ENCODE measurements around the gene NAA20.

The NAA20 gene

DNA sequence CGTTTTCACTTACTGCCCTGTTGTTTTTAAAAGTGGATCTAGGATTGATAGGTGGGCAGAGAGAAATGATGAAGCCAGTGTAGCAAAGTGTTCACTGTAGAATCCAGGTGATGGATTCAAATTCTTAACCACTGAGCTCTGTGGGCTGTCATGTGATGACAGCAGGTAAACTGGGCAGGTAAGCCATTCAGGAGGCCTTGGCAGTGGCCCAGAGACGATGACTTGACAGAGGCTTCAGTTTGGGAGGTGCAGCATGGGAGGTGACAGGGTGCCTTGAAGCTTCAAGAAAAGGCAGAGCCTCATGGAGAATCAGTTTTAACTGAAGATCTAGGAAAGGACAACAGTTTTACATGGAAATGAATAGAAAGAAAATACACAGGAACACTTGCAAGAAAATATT, 2.0 kb downstream of the NAA20 start:
- DNase-seq (ENCODE audit: low read depth) = no peak

DNA sequence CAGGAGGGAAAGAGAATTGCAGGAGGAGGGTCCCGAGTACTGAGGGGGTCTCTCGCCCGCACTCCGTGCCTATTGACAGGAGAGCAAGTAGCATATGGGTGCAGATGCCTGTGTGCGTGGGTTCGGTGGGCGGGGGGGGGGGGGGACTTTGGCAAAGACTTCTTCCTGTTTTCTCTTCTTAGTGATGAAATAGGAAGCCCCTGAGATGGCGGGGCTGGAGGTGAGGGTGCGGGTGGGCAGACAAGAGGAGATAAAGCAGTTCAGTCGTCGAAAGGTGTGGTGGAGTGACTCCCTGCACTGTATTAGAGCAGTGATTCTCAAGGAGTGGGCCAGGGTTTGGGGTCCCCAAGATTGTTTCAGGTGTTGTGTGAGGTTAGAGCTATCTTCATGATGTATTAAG, 3.7 kb downstream of the NAA20 start:
- DNase-seq (ENCODE audit: low read depth) = no peak

DNA sequence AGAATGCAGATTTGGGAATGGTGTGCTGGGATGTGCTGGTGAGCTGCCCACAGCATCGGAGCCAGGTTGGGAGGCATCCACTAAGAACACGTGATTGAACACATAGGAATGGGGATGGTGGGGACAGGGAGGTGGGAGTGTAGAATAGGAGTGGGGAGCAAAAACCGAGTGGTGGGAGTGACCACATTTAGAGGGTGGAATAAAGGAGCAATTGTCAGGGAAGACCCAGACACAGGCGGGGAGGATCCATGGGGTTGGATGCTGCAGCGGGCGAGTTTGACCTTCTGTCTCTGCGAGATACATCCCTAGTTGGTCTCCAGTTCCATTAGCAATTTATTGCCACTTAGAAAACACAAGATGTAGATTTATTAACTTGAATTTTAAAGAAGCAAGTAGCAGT, 4.7 kb downstream of the NAA20 start:
- no peak for DNase-seq (ENCODE audit: low read depth)

DNA sequence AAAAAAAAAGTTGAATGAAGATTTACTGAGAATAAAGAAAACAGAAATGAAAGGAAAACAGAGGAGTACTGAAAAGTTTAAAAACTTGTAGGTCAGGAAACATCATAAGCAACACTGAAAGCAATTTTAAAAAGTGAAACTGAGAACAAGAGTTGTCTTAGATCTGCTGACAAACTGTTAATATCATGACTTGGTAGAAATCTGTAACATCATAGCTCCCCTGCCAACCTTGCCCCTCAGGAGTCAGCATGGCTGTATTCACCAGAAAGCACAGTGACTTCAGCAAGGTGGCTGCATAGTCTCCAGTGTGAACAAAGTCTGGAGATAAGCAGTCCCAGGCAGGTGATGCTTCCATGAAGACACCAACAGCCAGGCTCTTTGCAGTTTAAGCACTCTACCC, 5.3 kb downstream of the NAA20 start:
- DNase-seq (ENCODE audit: low read depth) = no peak

DNA sequence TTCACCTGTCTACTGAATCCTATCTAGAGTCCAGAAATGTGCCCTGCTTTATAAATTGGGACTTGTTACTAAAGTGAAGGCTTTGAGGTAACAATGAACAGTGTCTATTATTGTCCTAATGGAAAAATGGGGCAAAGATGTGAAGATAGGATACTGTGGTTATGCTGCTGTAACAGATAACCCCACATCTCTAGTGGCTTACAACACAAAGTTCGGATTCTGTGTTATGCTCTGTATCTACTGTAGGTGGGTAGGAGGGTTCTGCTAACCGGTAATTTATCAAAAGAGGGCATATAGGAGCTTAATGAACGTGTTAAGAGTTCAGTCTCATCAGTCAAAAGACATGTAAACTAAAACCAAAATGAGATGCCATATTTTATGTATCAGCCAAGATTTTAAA, 6.2 kb downstream of the NAA20 start:
- DNase-seq (ENCODE audit: low read depth) = no peak

DNA sequence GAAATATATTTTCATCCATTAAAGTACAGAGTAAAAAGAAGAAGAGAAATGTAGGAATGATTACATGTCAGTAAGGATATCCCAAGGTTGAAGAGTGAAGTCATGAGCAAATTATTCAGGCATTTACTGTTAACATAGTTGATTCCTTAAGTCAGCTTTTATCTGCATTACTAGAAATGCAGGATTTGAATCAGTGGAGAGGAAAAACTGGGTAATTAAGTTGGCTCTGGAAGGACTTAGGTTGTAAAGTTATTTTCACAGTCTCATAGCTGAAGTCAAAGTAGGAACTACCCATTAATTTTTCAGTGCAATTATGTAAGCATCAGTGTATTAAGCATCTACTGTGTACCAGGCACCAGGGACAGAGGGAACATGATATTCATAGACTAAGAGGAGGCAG, 7.8 kb downstream of the NAA20 start:
- no peak for DNase-seq (ENCODE audit: low read depth)

DNA sequence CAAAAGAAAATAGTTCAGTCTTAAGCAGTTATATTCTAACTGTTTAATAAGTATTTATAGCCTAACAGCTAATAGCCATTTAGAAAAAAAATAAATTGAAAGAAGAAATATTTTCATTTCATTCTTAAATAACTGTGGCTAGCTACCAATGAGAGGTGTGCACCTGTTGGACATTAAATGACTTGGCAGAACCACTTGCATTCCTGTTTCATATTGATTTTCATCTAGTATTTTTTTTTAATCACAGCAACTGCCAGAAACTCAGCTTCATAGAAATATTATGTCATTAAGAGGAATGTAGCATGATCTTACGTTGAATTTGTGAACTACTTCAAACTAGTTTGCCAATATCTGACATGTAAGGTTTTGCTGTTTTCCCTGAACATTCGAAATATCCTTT, 10.1 kb downstream of the NAA20 start:
- DNase-seq (ENCODE audit: low read depth) = no peak

DNA sequence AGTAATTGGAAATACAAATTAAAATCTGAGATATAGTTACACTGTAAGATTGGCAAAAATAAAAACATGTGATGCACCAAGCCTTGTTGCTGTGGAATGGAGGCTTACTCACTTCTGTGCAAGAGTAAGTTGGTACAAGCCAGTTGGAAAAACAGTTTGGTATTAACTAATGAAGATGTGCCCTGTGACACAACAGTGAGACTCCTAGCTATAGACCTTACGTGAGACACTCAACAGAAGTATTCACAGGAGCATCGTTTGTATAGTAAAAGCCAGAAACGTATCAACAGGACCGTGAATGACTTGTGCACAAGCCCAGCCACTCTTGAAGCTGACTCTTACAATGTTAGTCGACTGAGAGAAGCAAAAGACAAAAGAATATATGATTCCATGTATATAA, 14.6 kb downstream of the NAA20 start:
- no peak for DNase-seq (ENCODE audit: low read depth)

DNA sequence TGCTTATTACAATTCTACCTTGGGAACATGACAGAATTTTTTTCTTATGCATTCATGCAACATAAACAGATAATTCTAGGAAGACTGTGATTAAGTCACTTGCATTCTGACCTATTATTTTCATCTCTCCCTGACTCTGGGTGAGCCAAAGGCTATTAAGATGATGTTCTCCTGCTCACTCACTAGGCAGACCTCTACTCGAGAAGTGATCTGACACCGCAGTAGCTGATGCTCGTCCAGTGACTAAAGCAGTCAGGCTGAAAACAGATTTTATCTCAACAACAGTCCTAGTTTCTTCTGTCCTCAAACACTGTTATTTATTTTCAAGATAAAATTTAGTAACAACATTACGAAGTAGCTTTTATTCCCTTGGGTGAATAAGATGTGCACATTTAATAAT, 17.3 kb downstream of the NAA20 start:
- DNase-seq (ENCODE audit: low read depth) = no peak

DNA sequence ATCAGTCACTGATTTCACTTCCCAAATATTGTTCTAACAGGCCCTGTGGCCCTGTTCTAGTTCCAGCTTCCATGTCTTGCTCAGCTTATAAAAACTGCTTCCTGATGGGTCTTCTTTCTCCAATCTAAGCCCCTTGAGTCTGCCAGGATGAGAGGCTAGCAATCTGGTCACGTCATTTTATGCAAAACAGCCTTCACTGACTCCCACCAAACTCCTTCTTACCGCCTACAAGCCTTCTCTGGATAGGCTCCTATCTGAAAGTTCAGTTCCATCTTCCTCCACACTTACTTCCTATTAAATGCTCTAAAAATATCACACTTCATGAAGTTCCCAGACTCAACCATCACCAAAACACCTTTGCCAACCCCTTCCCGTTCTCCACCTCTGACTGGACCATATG, 19.6 kb downstream of the NAA20 start:
- no peak for DNase-seq (ENCODE audit: low read depth)

DNA sequence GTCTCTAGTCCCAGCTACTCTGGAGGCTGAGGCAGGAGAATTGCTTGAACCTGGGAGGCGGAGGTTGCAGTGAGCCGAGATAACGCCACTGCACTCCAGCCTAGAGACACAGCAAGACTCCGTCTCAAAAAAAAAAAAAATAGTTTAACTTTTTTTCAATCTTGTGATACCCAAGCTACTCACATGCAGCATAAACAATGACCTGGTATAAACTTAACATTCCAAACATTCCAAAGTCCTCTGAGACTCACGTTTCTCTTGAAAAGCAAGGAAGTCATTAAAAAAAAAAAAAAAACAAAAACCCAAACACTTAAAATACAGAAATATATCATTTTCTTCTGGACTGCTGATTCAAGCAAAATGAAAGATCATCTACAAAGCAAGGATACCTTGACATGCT, 20.8 kb downstream of the NAA20 start:
- DNase-seq (ENCODE audit: low read depth) = no peak

DNA sequence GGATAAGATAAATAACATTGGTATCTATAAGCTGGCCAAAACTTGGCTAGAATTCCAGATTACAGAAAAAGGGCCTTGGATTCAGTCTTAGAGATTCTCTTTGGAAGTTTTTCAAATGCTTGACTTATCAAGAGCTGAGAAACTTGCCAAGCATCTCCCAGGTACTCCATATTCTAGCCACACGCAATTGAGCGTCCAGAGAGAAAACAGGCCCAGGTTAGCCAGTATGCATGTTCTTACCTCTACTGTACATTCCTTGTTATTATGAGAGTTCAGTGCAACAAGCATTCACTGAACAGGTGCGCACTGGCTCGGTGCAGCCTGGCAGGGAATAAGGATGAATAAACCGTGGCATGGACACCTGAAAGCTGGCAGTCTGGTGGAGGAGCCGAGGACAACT, 21.4 kb downstream of the NAA20 start:
- no peak for DNase-seq (ENCODE audit: low read depth)

DNA sequence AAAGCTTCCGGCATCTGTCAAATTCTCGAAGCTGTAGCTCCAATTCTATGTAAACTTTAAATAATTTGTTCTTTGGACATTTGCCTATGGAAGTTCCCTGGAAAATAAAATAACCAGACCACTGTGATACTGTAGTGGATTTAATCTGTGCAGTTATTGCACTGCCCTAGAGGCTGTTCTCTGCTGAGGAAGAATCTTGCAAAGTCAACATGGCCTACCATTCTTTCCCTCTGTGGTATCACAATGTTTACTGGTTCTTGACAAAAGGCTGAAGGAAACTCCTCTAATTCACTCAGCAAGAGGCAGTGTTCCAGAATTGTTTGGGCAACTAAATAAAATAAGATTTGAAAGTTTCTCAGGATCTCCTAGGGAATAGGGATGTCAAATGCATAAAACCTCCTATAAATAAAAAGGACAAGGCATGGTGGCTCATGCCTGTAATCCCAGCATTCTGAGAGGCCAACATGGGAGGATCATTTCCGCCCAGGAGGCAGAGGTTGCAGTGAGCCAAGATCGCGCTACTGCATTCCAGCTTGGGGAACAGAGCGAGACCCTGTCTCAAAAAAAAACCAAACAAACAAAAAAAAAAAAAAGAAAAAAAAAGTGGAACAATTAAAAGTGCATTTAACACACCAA, 22.7 kb downstream of the NAA20 start:
- no peak for DNase-seq (ENCODE audit: low read depth)

DNA sequence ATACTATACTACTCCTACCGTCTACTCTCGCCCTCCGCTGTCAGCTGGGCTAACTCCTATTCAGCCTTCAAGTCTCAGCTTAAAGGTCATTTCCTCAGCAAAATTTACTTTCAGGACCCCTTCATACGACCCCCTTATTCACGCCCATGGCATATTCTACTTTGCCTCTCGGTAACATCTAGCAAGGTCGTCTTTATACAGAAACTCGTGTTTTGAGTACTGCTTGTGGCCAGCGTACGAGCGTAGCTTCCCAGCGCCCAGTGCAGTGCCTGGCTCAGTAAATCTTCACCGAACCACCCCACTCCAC, 34.6 kb downstream of the NAA20 start:
- no peak for DNase-seq (ENCODE audit: low read depth)

DNA sequence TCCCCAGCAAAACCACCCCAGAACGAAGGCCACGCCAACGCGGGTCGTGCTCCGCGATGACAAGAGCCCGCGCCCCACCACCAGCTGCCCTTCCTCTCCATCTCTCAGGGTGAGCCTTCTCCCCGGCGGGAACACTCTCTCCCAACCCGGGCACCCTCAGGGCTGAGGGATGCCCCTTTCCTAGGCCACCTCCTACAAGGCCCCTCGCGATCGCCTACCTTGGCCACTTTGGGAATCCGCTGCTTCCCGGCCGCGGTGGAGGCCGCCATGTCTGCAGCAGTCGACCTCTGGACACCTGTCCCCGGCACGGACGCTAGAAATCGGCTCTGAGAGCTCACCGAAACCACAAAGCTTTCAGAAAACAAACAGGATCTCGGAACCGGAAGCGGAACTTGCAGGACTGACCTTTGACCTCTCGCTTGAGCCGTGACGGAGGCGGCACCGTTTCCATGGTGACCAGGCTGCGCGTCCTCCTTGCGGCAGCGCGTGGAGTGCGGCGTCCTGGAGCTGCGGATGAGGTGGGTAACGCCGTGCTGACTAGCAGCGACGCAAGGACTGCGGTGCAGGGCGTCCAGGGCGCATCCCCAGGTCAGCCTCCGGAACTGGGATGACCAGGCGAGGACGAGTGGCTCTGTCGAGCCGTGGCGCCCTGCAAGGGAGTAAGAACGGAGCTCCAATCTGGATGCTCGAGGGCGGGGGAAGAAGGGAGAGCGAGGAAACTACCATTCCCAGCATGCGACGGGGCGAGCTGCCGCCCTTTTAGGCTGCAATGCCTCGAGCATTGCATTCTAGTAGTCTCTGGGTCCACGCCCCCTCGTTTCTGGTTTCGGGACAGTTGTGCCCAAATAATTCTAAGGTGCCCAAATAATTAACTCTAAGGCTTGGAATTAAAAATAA, 35.2 kb downstream of the NAA20 start, which contains the start of the genes CFAP61 and CRNKL1:
TSS of gene CFAP61 (plus strand) at position 459 of the 897 bp plus-strand sequence. CDS start 4,122 bp downstream, outside the sequence.
TSS of gene CRNKL1 (minus strand) at position 393 of the 897 bp plus-strand sequence. CDS start at position 269, 124 bp downstream.
- DNase-seq (ENCODE audit: low read depth) = peak; percentile 96

DNA sequence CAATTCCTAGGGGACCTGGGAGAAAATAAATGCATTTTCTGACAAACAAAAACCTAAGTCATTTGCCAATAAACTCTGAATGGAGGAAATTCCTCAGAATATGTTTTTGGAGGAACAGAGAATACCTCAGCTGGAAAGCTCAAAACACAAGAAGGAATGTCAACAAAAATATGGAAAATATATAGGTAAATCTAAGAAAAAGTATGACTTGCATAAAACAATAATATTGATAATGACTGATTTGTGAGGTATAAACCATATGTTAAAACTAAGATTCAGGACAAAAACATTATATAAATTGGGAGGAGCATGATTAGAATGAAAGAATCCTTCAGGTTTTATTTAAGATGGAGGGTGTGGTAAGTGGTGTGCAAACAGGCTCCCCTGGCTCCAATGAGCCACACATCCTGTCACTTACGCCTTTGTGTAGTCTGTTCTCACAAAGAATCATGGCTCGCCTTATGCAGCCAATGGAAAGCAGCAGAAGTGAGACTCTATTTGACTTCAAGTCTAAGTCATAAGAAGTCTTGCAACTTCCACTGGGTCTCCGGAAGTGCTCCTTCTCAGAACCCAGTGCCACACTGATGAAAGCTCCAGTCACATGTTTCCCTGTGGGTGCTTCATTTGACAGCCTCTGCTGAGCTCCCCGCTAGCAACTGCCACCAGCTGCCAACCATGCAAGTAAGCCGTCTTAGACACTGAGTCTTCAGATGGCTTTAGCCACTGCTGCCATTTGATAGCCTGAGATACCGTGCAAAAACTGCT, 43.3 kb downstream of the NAA20 start:
- no peak for DNase-seq (ENCODE audit: low read depth)

DNA sequence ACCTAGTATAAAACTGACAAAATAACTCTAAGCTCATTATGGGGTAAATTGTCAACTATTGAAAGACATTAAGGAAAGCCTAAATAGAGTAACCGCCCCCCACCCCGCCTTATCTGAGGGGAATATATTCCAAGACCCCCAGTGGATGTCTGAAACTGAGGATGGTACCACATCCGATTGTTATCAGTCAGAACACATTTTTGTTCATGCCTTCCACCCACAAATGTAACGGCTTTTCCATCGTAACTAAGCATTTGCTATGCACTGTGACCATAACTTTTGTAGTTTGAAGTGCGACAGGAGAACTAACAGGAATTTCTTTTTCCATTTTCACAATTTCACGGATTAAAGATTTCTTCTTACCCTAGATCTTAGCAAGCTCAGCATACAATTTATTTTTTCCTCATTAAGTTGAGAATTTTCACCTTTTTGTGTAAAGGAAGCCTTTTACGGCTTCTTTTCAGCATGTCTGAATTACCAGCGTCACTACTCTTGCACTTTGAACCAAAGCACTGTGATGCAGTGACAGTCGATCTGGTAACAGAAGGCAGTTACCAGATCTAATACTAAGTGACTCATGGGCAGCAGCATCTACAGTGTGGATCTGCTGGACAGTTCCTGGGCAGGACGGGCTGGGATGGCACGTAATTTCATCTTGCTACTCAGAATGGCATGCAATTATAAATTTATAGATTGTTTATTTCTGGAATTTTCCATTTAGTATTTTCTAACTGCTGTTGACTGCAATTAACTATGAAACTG, 47.0 kb downstream of the NAA20 start:
- DNase-seq (ENCODE audit: low read depth) = no peak

DNA sequence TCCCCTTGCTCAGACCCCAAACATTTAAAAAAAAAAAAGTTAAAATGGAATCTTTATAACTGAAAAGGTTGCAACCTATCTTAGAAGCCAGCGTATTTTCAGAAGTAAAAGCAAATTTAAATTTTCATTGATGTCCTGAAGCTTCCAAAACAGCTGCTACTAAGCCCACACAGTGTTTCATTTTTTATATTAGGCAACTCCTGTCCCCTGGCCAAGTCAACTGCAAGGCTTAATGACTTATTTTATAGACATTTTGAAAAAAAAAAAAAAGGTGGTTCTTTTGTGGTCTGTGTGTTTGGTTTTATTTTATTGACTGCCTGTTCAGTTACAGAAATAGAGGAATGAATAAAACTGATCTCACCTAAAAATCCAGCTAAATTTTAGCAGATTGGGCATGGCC, 48.2 kb downstream of the NAA20 start:
- DNase-seq (ENCODE audit: low read depth) = no peak

DNA sequence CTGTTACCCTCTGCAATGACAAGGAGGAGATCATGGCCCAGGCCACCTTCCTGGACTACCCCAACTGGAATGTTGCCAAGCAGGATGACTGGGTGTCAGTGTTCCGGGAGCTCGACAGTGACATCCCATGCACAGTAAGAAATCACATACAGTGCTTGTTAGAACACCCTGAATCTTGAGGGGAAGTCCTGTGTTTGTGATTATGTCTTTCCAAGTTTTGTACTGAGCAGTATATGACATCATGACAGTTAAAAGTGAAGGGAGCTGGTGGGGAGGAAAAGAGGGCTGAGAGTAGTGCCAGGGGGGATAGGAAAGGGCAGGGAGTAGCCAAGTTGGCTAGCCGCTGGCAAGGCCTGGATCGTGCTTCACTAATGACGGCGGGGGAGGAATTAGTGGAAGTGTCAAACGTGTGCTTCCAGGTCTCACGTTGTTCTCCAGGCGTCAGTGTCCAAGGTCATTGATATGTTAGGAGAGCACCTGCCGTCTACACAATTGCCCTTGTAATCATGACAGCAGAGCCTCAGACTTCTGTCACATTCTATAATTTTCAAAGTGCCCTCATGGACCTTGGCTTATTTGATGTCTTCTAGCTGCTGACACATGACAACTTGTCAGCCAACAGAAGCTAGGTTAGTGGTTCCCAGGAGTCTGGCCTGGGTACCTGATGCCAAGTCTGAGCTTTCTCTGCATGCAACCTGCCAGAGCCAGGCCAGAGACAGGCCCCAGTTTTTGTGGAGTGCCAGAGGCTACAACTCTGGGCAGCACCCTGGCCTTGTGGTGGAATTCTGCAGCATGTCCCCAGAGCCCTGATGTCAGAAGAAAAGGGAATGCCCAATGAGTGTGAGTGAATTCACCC, 53.9 kb downstream of the NAA20 start:
- no peak for DNase-seq (ENCODE audit: low read depth)

DNA sequence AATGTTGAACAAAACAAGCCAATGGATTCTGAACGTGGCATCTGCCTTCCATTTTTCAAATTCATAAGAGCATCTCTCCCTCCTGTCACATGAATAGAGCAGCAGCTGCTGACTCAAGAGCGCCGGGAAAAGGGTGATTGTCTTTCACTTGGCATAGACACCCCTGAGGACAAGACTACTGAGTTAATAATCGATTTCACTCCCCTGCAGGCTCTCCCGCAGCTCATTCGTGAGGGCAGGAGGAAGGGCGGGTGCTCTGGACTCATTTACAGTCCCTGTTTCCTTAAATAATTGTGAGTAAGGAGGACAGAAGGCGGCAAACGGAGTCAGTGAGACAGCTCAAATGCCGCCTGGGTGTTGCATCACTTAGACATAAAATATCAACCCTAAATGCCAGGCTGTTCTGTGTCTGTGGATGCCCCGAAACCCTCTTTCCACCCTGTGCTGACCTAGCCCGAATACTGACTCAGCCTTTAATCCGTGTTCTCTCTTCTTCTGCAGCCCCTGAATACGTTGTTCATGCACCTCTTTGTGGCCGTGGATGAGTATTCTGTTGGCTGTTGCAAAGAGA, 56.7 kb downstream of the NAA20 start:
- DNase-seq (ENCODE audit: low read depth) = no peak

DNA sequence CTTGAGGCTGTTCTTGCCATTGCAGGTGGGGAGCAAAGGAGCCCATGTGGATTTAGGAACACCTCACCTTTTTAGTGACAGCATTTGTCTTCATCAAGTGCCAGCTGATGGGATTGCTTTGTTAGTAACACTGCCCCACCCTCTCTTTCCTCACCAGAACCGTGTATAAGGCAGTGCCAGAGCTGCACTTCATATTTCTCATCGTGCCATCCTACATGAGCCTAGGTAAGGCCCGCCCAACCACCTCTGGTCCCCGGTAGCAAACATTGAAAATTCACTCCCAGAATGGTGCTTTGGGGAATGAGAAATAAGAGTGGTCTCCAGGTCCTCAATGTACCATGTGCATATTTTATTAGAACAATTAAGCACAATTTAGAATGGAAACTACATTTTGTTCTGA, 57.9 kb downstream of the NAA20 start:
- no peak for DNase-seq (ENCODE audit: low read depth)
